Spinal cord (tissue), 10 donors: ENCODE data around the gene MOSPD2. TPM values are rescaled to one million over a fixed set of nuclear protein-coding genes. Genes with fewer than 3 reads are reported as not detected.

Source experiments
- DNase-seq, 6 donors: peaks; one replicate each; pipeline versions ENCODE4 v3.0.0 to v3.0.0-alpha.2; 2013 to 2015; ENCODE audit warnings: low spot score in 6 of 6, low read depth in 4 of 6
- H3K27ac ChIP-seq: one replicate; pipeline ENCODE4 v1.5.1; 2013; ENCODE audit warnings: low read depth, low read length, control low read depth
- H3K27me3 ChIP-seq: one replicate; pipeline ENCODE4 v1.6.1; 2013; ENCODE audit warnings: low read length; ENCODE audit not compliant: control insufficient read depth, insufficient read depth
- H3K36me3 ChIP-seq: one replicate; pipeline ENCODE4 v1.6.1; 2013; ENCODE audit warnings: low read length; ENCODE audit not compliant: control insufficient read depth, insufficient read depth
- H3K4me1 ChIP-seq: one replicate; pipeline ENCODE4 v1.6.1; 2013; ENCODE audit warnings: low read length; ENCODE audit not compliant: control insufficient read depth, insufficient read depth
- H3K4me3 ChIP-seq: one replicate; pipeline ENCODE4 v1.5.1; 2013; ENCODE audit warnings: low read depth, low read length, control low read depth
- H3K9me3 ChIP-seq: one replicate; pipeline ENCODE4 v1.6.1; 2013; ENCODE audit warnings: low read length; ENCODE audit not compliant: control insufficient read depth, insufficient read depth
- WGBS: methylation state at CpG from one replicate; pipeline ENCODE4 v1.1.5; 2013; ENCODE audit warnings: missing lambda C conversion rate; ENCODE audit not compliant: insufficient coverage; 5-methylcytosine and 5-hydroxymethylcytosine counted together
- polyA plus RNA-seq, 2 donors: library from polyadenylated mRNA; unstranded; fragments of 120-200 nt; gene quantifications; one replicate each; pipeline ENCODE4 v1.2.1, GENCODE V29; 2013; ENCODE audit not compliant: insufficient read length in 2 of 2
- total RNA-seq, 2 donors: library from RNA; depleted of rRNA in 1 of 2; stranded (reverse); fragments of 120-200 nt in 1 of 2; fragments of >200 nt in 1 of 2; gene quantifications; one replicate each; pipeline versions ENCODE4 v1.2.3 to v1.2.4, GENCODE V29; 2013 to 2014
- donor health status: healthy.

The MOSPD2 gene
- total and polyA plus RNA-seq, 4 donors = 12.5 to 25.0 (median 14.8) TPM

DNA sequence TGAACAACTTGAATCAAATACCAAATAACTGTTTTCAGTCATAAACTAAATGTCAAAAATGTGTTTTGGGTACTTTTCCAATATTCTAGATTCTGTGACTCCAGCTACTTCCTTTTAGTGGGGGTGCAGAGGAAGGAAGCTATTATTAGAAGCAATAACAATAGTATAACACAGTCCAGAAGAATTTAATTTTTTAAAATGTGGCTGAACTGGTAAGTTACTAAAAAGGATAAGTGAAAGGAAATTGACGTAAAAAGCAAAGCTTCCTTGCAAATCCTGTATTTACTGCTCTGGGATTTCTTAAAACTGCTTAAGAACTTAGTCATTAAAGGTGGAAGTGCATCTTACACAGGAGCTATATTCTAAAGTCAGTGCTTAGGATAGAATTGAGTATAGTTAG is 53.2 kb downstream of the MOSPD2 start:
- no CpG with 5 or more reads among the region's 1 CpG for WGBS
- Histone ChIP-seq H3K4me1 (no peaks in the 10 kb centered on the region), H3K9me3 (no peaks in the 10 kb centered on the region), H3K36me3 (no peaks in the 10 kb centered on the region), H3K27ac (no peak overlapping the region), H3K27me3 (peaks cover 13% of the 10 kb centered on the region), H3K4me3 (no peak overlapping the region)
- DNase-seq = no peak

DNA sequence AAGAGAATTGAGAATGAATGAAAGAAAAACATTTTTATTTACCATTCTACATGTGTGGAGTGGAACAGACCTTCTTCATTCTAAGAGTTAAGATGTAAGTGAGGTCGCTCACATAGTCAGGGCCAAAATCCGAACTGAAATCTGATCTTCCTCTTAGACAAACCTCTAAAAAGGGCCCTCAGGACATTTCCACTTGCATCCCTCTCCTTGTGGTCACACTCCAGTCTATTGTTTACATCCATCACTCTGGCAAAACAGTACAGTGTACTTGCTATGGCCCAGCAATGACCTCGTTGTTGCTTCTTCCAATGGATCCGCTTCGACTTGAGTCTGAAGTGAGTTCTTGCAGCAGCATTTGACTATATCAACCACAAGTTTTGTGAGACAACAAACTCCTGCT is 54.2 kb downstream of the MOSPD2 start:
- no peaks in the 10 kb centered on the region for H3K9me3 ChIP-seq

DNA sequence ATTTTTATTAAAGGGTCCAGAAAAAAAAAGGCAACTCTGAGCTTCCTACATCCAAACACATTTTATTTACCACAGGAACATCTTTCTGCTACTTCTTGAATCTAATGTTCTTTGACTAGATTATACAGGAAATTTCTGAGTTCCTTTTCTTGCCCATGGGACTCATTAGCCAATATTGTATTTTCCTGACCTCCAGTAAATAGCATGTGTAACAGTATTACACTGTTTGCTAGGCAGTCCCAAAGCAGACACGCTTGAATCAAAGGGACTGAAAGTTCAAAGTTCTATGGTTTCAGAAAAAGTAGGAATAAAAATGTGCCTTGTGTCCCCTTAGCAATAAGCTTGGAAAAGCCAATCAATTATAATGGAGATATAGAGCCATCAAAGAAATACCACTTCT is 57.4 kb downstream of the MOSPD2 start:
- Histone ChIP-seq H3K9me3 (no peaks in the 10 kb centered on the region), H3K27ac (no peak overlapping the region), H3K27me3 (peaks cover 2% of the 10 kb centered on the region), H3K36me3 (no peaks in the 10 kb centered on the region), H3K4me1 (no peaks in the 10 kb centered on the region), H3K4me3 (no peak overlapping the region)
- no CpG with 5 or more reads among the region's 1 CpG for WGBS
- DNase-seq = no peak

More for the DNA sequence above, 54.2 kb downstream of the MOSPD2 start:
- no peak overlapping the region for H3K4me3 ChIP-seq
- 58% methylated on average over 4 of the region's 5 CpGs for WGBS
- peaks cover 12% of the 10 kb centered on the region for H3K27me3 ChIP-seq
- no peak overlapping the region for H3K27ac ChIP-seq
- H3K4me1 ChIP-seq = no peaks in the 10 kb centered on the region
- DNase-seq = no peak
- no peaks in the 10 kb centered on the region for H3K36me3 ChIP-seq

DNA sequence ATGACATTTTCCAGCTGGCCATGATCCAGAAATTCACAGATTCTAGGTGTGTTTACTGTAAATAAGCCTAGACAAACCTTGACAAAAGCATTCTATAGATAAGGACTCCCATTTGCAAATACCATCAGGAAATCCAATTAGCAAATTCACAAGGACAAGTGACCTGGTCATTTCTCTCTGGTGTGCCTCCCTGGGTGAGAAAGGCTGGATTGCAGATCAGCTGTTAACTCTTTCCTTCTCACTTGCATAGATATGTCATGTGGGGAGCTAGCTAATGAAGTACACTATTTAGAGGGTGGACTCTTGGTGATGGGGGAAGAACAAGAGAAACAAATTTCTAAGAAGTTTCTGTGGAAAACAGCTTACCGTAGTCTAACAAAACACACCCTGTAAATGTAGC is 58.9 kb downstream of the MOSPD2 start:
- H3K27me3 ChIP-seq = peaks cover 4% of the 10 kb centered on the region
- H3K27ac ChIP-seq = no peak overlapping the region
- WGBS = no CpG with 5 or more reads among the region's 1 CpG
- H3K9me3 ChIP-seq = no peaks in the 10 kb centered on the region
- no peak for DNase-seq
- no peak overlapping the region for H3K4me3 ChIP-seq
- no peaks in the 10 kb centered on the region for H3K36me3 ChIP-seq
- no peaks in the 10 kb centered on the region for H3K4me1 ChIP-seq

DNA sequence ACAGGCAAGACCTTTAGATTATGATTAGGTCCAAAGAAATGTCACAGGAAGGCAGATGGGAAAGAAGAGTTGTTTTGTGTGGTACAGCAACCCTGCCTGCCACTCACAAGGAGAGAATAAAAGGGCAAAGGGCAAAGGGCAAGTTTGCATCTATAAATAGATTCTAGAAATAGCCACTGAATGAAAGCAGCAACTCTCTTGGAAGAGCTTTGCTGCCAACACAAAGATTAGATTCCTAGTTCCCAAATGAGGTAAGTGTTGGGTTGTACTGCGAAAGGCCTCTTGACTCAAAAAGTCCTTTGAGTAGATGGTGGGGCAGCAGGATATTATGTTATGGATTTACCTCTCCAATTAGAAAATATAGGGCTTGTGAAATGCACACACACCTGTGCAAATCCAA is 61.2 kb downstream of the MOSPD2 start:
- H3K27ac ChIP-seq = no peak overlapping the region
- WGBS = no CpG with 5 or more reads among the region's 1 CpG
- no peaks in the 10 kb centered on the region for H3K4me1 ChIP-seq
- peaks cover 6% of the 10 kb centered on the region for H3K27me3 ChIP-seq
- H3K36me3 ChIP-seq = no peaks in the 10 kb centered on the region
- no peaks in the 10 kb centered on the region for H3K9me3 ChIP-seq
- H3K4me3 ChIP-seq = no peak overlapping the region
- no peak for DNase-seq

DNA sequence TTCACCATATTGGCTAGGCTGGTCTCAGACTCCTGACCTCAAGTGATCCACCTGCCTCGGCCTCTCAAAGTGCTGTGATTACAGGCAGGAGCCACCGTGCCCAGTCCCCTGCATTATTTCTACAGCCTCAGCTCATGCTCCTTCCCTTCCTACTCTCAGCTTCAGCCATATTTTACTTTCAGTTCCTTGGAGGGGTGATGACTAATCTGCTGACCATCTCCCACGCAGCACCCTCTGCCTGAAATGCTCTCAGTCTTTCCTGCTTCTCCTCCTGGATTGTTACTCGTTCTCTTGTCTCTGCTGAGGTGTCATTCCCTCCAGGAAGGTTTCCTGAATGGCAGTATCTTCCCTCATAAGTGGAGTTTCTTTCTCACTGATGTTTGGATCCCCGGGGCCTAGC is 63.3 kb downstream of the MOSPD2 start:
- no peaks in the 10 kb centered on the region for H3K4me1 ChIP-seq

DNA sequence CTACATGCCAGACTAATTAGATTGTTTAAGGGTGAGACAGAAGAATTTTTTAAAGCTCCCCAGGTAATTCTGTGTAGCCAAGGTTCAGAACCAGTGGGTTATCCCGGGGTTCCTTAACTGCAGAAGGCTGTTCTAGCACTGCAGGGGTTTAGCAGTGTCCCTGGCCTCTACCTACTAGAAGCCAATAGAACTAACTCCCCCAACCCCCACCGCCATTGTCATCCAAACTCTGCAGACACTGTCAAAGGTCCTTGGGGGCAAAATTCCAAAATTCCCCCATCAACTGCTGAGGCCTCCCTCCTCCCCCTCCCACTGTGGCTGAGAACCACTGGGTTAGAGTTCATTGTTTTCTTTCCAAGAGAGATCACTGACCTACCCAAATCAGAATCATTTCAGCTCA is 66.4 kb downstream of the MOSPD2 start:
- DNase-seq = no peak
- Histone ChIP-seq H3K4me3 (no peak overlapping the region), H3K36me3 (no peaks in the 10 kb centered on the region), H3K9me3 (no peaks in the 10 kb centered on the region), H3K27ac (no peak overlapping the region), H3K4me1 (no peaks in the 10 kb centered on the region), H3K27me3 (peaks cover 5% of the 10 kb centered on the region)
- 42% methylated on average over 2 of the region's 2 CpGs for WGBS

More for the DNA sequence above, 63.3 kb downstream of the MOSPD2 start:
- Histone ChIP-seq H3K27me3 (peaks cover 5% of the 10 kb centered on the region), H3K36me3 (no peaks in the 10 kb centered on the region), H3K27ac (no peak overlapping the region), H3K9me3 (no peaks in the 10 kb centered on the region), H3K4me3 (no peak overlapping the region)
- 58% methylated on average over 4 of the region's 5 CpGs for WGBS
- DNase-seq = peak in 1 of 6 donors; percentile 1

DNA sequence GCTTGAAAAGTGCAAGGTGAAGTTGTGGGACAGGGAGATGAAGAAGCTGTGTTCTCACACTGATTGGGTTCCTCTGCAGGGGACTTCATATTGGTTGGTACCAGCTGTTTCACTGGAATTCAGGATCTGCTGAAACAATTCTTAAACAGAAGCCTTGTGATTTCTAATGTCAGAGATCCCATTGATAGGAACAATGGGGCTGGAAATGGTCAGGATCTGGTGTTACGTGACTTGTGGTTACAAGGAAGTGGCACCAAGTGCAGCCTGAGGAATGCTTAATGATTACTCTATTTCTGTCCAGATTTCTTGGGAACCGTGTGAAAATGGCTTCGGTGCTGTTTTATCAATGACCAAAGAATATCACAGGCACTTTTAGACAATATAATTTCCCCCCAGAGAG is 68.1 kb downstream of the MOSPD2 start:
- H3K9me3 ChIP-seq = no peaks in the 10 kb centered on the region
- H3K4me3 ChIP-seq = no peak overlapping the region
- H3K4me1 ChIP-seq = no peaks in the 10 kb centered on the region
- 80% methylated on average over 1 of the region's 3 CpGs for WGBS
- DNase-seq = no peak
- H3K27me3 ChIP-seq = peaks cover 2% of the 10 kb centered on the region
- H3K27ac ChIP-seq = no peak overlapping the region
- H3K36me3 ChIP-seq = no peaks in the 10 kb centered on the region

DNA sequence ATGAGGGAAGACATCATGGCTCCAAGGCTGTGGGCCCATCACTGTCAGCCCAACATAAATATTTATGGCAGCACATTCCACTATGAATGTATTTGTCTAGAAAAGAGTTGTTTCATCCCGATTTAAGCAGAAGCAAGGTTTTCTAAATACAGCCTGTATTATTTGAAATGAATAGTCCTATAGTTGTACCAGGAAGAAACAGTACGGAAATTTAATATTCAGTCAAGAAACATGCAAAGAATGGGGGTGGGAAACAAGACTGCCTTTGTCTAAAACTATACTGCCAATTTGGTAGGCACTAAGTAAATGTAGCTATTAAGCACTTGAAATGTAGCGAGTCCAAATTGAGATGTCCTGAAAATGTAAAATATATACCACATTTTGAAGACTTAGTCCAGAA is 69.1 kb downstream of the MOSPD2 start:
- no CpG with 5 or more reads among the region's 3 CpGs for WGBS
- H3K27me3 ChIP-seq = peaks cover 2% of the 10 kb centered on the region
- no peaks in the 10 kb centered on the region for H3K4me1 ChIP-seq
- no peaks in the 10 kb centered on the region for H3K36me3 ChIP-seq
- no peak overlapping the region for H3K27ac ChIP-seq
- no peak overlapping the region for H3K4me3 ChIP-seq
- no peak for DNase-seq
- H3K9me3 ChIP-seq = no peaks in the 10 kb centered on the region

DNA sequence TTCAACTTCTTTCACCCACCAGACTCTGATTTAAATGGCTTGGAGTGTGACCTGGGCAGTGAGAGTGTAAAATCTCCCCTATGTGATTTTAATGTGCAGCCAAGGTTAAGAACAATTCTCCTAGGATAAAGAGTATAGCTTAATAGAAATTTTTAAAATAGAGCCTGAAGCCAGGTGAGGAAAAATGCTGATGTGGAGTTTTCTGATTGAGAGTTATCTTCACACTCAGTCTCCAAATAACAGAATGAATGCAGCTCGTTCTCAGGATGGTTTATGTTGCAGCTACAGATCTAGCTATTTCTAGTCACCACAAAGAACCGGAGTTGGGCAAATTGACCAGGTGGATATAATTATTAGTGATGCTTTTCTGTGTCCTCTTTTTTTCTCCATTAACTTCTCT is 70.7 kb downstream of the MOSPD2 start:
- no CpG with 5 or more reads among the region's 2 CpGs for WGBS
- Histone ChIP-seq H3K4me1 (no peaks in the 10 kb centered on the region), H3K27ac (no peak overlapping the region), H3K36me3 (no peaks in the 10 kb centered on the region), H3K4me3 (no peak overlapping the region), H3K9me3 (no peaks in the 10 kb centered on the region), H3K27me3 (no peaks in the 10 kb centered on the region)
- no peak for DNase-seq
